WERI-Rb-1 (cell line): ENCODE measurements around the gene PAF1.

Source experiments
- DNase-seq: peaks from one replicate; pipeline ENCODE4 v3.0.0-alpha.2; 2020
- H3K27ac ChIP-seq: fragments of 250-450 bp; sonication (Bioruptor Pico); 2 replicates; pipeline ENCODE4 v1.5.1; 2020; ENCODE audit warnings: mild to moderate bottlenecking, moderate library complexity
- H3K27me3 ChIP-seq: fragments of 250-450 bp; sonication (Bioruptor Pico); 2 replicates; pipeline ENCODE4 v1.5.1; 2021; ENCODE audit warnings: mild to moderate bottlenecking, low read depth, moderate library complexity; ENCODE audit not compliant: insufficient read depth, severe bottlenecking
- H3K36me3 ChIP-seq: fragments of 250-450 bp; sonication (Bioruptor Pico); 2 replicates; pipeline ENCODE4 v1.5.1; 2020; ENCODE audit warnings: mild to moderate bottlenecking, moderate library complexity
- H3K4me3 ChIP-seq: 2 replicates; pipeline ENCODE4 v1.5.1; 2011; ENCODE audit warnings: low read depth, mild to moderate bottlenecking, control low read depth, low read length
- H3K9me3 ChIP-seq: fragments of 250-450 bp; sonication (Bioruptor Pico); 2 replicates; pipeline ENCODE4 v1.5.1; 2021; ENCODE audit warnings: mild to moderate bottlenecking, moderate library complexity; ENCODE audit not compliant: severe bottlenecking
- TF ChIP-seq, protein P1 (sequence below): IDR thresholded peaks from 2 replicates; pipeline ENCODE4 v1.5.1; 2011; ENCODE audit warnings: low read depth, mild to moderate bottlenecking, control low read depth, inconsistent platforms, low read length

Gene PAF1

DNA sequence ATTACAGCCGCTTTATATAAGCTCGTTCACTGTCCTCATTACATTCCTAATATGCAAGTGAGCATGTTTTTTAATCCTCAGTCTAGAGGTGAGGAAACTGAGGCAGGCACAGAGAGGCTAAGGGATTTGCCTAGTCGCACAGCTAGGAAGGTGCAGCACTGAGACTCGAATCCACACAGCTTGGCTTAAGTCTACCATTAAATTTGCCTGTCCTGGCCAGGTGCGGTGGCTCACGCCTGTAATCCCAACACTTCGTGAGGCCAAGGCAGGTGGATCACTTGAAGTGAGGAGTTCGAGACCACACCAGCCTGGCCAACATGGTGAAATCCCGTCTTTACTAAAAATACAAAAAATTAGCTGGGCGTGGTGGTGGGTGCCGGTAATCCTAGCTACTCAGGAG is 36.8 kb upstream of the PAF1 start:
- Histone ChIP-seq H3K36me3 (peaks cover 38% of the 10 kb centered on the region), H3K27ac (no peak overlapping the region), H3K27me3 (no peaks in the 10 kb centered on the region), H3K4me3 (no peak overlapping the region), H3K9me3 (no peaks in the 10 kb centered on the region)
- no peak for DNase-seq
- TF ChIP-seq, protein P1, sequence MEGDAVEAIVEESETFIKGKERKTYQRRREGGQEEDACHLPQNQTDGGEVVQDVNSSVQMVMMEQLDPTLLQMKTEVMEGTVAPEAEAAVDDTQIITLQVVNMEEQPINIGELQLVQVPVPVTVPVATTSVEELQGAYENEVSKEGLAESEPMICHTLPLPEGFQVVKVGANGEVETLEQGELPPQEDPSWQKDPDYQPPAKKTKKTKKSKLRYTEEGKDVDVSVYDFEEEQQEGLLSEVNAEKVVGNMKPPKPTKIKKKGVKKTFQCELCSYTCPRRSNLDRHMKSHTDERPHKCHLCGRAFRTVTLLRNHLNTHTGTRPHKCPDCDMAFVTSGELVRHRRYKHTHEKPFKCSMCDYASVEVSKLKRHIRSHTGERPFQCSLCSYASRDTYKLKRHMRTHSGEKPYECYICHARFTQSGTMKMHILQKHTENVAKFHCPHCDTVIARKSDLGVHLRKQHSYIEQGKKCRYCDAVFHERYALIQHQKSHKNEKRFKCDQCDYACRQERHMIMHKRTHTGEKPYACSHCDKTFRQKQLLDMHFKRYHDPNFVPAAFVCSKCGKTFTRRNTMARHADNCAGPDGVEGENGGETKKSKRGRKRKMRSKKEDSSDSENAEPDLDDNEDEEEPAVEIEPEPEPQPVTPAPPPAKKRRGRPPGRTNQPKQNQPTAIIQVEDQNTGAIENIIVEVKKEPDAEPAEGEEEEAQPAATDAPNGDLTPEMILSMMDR: no peak

DNA sequence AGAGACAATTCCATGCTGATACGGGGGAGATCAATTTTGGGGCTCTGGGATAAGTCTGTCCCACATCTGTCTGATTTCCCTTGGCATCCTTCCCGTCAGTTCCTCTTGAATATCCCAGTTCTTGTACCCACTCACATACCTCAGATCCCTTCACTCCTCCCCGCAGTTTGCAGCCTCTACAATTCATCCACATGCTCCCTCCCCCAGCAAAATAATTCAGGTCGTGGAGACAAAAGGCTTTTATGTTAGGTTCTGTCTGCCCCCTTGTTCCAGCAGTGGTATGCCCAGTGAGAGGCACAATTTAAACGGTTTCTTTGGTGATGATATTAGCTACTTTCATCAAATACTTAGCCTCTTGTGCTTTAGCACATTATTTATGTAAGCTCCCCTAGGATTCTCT is 35.3 kb upstream of the PAF1 start:
- TF ChIP-seq, protein P1: no peak
- Histone ChIP-seq H3K4me3 (no peak overlapping the region), H3K9me3 (no peaks in the 10 kb centered on the region), H3K36me3 (peaks cover 38% of the 10 kb centered on the region), H3K27me3 (no peaks in the 10 kb centered on the region), H3K27ac (no peak overlapping the region)
- DNase-seq: no peak

DNA sequence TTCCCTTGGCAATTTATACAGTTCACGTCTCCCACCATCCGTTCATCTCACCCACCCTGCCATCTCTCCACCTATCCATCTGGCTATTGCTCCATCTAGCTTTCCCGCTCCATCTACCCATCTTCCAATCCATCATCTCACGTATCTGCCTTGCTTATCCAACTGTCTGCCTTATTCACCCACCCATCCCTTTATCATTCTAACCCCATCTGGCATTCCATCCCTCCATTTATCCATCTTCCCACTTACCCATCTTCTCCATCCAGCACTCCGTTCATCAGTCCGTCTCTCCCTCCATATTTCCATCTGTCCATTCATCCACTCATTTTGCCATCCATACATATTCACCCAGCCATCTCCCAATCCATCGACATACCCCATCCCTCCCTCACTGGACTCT is 34.8 kb upstream of the PAF1 start:
- no peak for DNase-seq
- H3K9me3 ChIP-seq: no peaks in the 10 kb centered on the region
- no peak overlapping the region for H3K27ac ChIP-seq
- H3K27me3 ChIP-seq: no peaks in the 10 kb centered on the region
- H3K4me3 ChIP-seq: no peak overlapping the region
- TF ChIP-seq, protein P1: no peak
- peaks cover 38% of the 10 kb centered on the region for H3K36me3 ChIP-seq

DNA sequence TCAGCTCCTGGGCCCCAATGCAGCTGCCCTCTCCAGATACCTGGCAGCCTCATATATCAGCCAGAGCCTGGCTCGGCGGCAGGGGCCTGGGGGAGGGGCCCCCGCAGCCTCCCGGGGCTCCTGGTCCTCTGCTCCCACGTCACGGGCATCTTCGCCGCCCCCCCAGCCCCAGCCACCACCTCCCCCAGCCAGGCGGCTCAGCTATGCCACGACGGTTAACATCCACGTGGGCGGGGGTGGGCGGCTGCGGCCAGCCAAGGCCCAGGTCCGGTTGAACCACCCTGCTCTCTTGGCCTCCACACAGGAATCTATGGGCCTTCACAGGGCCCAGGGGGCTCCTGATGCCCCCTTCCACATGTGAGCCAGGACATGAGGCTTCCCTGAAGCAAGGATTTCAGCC is 34.0 kb upstream of the PAF1 start:
- Histone ChIP-seq H3K27ac (no peak overlapping the region), H3K36me3 (peaks cover 43% of the 10 kb centered on the region), H3K9me3 (no peaks in the 10 kb centered on the region), H3K4me3 (no peak overlapping the region), H3K27me3 (no peaks in the 10 kb centered on the region)
- TF ChIP-seq, protein P1: no peak
- no peak for DNase-seq

DNA sequence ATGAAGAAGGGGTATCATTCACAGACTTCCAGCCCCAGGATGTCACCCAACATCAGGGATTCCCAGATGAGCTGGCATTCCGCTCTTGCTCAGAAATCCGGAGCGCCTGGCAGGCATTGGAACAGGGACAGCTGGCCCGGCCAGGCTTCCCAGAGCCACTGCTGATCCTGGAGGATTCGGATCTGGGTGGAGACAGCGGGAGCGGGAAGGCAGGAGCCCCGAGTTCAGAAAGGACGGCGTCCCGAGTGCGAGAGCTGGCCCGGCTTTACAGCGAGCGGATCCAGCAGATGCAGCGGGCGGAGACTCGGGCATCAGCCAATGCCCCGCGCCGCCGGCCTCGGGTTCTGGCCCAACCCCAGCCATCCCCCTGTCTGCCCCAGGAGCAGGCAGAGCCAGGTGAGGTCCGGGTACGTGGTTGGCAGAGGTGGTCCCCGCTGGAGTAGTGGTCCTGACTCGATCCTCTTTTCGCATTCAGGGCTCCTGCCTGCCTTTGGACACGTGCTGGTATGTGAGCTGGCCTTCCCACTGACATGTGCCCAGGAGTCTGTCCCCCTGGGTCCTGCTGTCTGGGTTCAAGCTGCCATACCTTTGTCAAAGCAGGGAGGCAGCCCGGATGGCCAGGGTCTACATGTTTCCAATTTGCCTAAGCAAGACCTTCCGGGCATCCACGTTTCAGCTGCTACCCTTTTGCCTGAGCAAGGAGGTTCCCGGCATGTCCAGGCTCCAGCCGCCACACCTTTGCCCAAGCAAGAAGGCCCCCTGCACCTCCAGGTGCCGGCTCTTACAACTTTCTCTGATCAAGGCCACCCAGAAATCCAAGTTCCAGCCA is 32.6 kb upstream of the PAF1 start:
- no peak for DNase-seq
- Histone ChIP-seq H3K27ac (no peak overlapping the region), H3K36me3 (peaks cover 58% of the 10 kb centered on the region), H3K4me3 (no peak overlapping the region), H3K27me3 (no peaks in the 10 kb centered on the region), H3K9me3 (no peaks in the 10 kb centered on the region)
- TF ChIP-seq, protein P1: no peak

DNA sequence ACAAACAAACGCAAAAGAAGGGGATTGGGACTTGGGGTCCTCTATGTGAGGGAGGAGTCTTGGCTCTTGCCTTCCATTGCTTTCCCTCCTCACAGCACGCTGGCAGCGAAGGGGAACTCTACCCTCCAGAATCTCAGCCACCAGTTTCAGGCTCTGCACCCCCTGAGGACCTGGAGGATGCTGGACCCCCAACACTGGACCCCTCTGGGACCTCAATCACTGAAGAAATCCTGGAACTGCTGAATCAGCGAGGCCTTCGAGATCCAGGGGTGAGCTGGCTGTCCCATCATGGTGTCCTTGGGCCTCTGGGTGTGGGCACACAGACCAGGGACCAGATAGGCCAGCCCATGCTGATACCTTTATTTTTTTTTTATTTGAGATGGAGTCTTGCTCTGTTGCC is 31.1 kb upstream of the PAF1 start:
- H3K36me3 ChIP-seq: peaks cover 70% of the 10 kb centered on the region
- H3K4me3 ChIP-seq: no peak overlapping the region
- no peaks in the 10 kb centered on the region for H3K9me3 ChIP-seq
- no peak overlapping the region for H3K27ac ChIP-seq
- TF ChIP-seq, protein P1: no peak
- H3K27me3 ChIP-seq: no peaks in the 10 kb centered on the region
- DNase-seq: no peak
